K562 (cell line): ENCODE measurements around the gene ERCC1. TPM values are rescaled to one million over a fixed set of nuclear protein-coding genes. Genes with fewer than 3 reads are reported as not detected.

ENCODE experiments used
- AFF4 ChIP-seq: sonication (generic); formaldehyde crosslinking; IDR thresholded peaks from 2 replicates; pipeline ENCODE4 v1.8.0; 2023; ENCODE audit warnings: mild to moderate bottlenecking, missing genetic modification reagents
- CREB1 ChIP-seq, 2 experiments: sonication (generic) in 1 of 2; formaldehyde crosslinking in 1 of 2; IDR thresholded peaks; 2 replicates each; pipeline versions ENCODE4 v1.6.1 to v1.8.0; 2012 to 2022; ENCODE audit warnings: inconsistent platforms in 1 of 2, mild to moderate bottlenecking in 1 of 2, missing genetic modification reagents in 1 of 2, moderate library complexity in 1 of 2
- DDX20 ChIP-seq: fragments of 450-650 bp; IDR thresholded peaks from 2 replicates; pipeline ENCODE4 v1.6.1; 2016; ENCODE audit warnings: missing genetic modification characterization, low read depth, mild to moderate bottlenecking, missing compliant biosample characterization, moderate library complexity
- EP300 ChIP-seq: IDR thresholded peaks from 2 replicates; pipeline ENCODE4 v1.6.1; 2012; ENCODE audit warnings: low read length, improper control_type of control experiment
- FOXA3 ChIP-seq, 2 experiments: fragments of 450-650 bp in 1 of 2; sonication (generic) in 1 of 2; formaldehyde crosslinking; IDR thresholded peaks in 1 of 2; conservative IDR thresholded peaks in 1 of 2; 2 replicates each; pipeline versions ENCODE4 v1.4.0 to v1.8.0; 2020 to 2022; ENCODE audit warnings: mild to moderate bottlenecking in 2 of 2, missing genetic modification reagents in 1 of 2
- GABPA ChIP-seq: fragments of 200-800 bp; sonication (Bioruptor generic); conservative IDR thresholded peaks from 2 replicates; pipeline ENCODE4 v1.6.1; 2016; ENCODE audit warnings: low read depth, missing genetic modification characterization, missing compliant biosample characterization
- GTF2B ChIP-seq: IDR thresholded peaks from 2 replicates; pipeline ENCODE4 v1.6.1; 2011; ENCODE audit not compliant: insufficient read length; ENCODE audit errors: extremely low read depth
- HIVEP1 ChIP-seq: fragments of 250-450 bp; sonication (Bioruptor Pico); IDR thresholded peaks from 2 replicates; pipeline ENCODE4 v1.4.0; 2020; ENCODE audit warnings: mild to moderate bottlenecking
- HMGN3 ChIP-seq: IDR thresholded peaks from 2 replicates; pipeline ENCODE4 v1.6.1; 2011; ENCODE audit warnings: borderline replicate concordance, low read depth, mild to moderate bottlenecking, mixed read lengths, low read length; ENCODE audit not compliant: insufficient read length; ENCODE audit errors: extremely low read depth
- HNRNPLL ChIP-seq: fragments of 200-400 bp; formaldehyde crosslinking; IDR thresholded peaks from 2 replicates; pipeline ENCODE4 v1.6.1; 2017; ENCODE audit warnings: low read length, low read depth, mild to moderate bottlenecking; ENCODE audit not compliant: poor library complexity, severe bottlenecking
- KLF13 ChIP-seq: fragments of 450-650 bp; IDR thresholded peaks from 2 replicates; pipeline ENCODE4 v1.6.1; 2016; ENCODE audit warnings: missing genetic modification characterization, low read depth, mild to moderate bottlenecking, missing compliant biosample characterization, moderate library complexity, borderline replicate concordance
- NCOR1 ChIP-seq: fragments of 450-650 bp; IDR thresholded peaks from 2 replicates; pipeline ENCODE4 v1.6.1; 2016; ENCODE audit warnings: mild to moderate bottlenecking, moderate library complexity
- PURB ChIP-seq: sonication (generic); formaldehyde crosslinking; IDR thresholded peaks from 2 replicates; pipeline ENCODE4 v1.9.0; 2021; ENCODE audit warnings: low read depth, mild to moderate bottlenecking, missing genetic modification reagents
- RBM22 ChIP-seq: fragments of 200-400 bp; formaldehyde crosslinking; IDR thresholded peaks from 2 replicates; pipeline ENCODE4 v1.6.1; 2018; ENCODE audit warnings: low read length, low read depth; ENCODE audit not compliant: poor library complexity, severe bottlenecking
- SOX6 ChIP-seq: fragments of 450-650 bp; IDR thresholded peaks from 2 replicates; pipeline ENCODE4 v1.6.1; 2014; ENCODE audit warnings: mild to moderate bottlenecking
- SUPT5H ChIP-seq: fragments of 450-650 bp; IDR thresholded peaks from 2 replicates; pipeline ENCODE4 v1.6.1; 2016
- TARDBP ChIP-seq: fragments of 450-650 bp; IDR thresholded peaks from 2 replicates; pipeline ENCODE4 v1.6.1; 2016
- TEAD1 ChIP-seq, 2 experiments: fragments of 450-650 bp in 1 of 2; sonication (generic) in 1 of 2; formaldehyde crosslinking; IDR thresholded peaks; 2 replicates each; pipeline versions ENCODE4 v1.4.0 to v1.8.0; 2020 to 2022; ENCODE audit warnings: mild to moderate bottlenecking in 2 of 2, missing genetic modification reagents in 1 of 2
- ZBTB12 ChIP-seq: fragments of 250-450 bp; sonication (Bioruptor Pico); IDR thresholded peaks from 2 replicates; pipeline ENCODE4 v1.4.0; 2020
- ZNF134 ChIP-seq: fragments of 250-450 bp; sonication (Bioruptor Pico); conservative IDR thresholded peaks from 2 replicates; pipeline ENCODE4 v1.4.0; 2020
- ZNF668 ChIP-seq: fragments of 250-450 bp; sonication (Bioruptor Pico); IDR thresholded peaks from 2 replicates; pipeline ENCODE4 v1.8.0; 2022; ENCODE audit warnings: mild to moderate bottlenecking, inconsistent platforms
- polyA plus RNA-seq, 8 experiments: library from polyadenylated mRNA; depleted of rRNA in 4 of 8; stranded (reverse) in 5 of 8; unstranded in 3 of 8; fragments of >200 nt; fragmentation: Nextera tagmentation in 2 of 8; fragmentation: Illumina TruSeq in 1 of 8; extraction: Ambion mirVana in 2 of 8; extraction: Trizol in 1 of 8; gene quantifications; 2 replicates each; pipeline versions ENCODE4 v1.2.1 to v1.2.3, GENCODE V29; 2011 to 2014; ENCODE audit warnings: inconsistent platforms in 1 of 8, missing spikeins in 1 of 8
- total RNA-seq, 7 experiments: library from RNA; depleted of rRNA in 6 of 7; stranded (reverse); fragments of >200 nt in 6 of 7; fragmentation: Illumina TruSeq in 2 of 7; extraction: Trizol in 2 of 7; gene quantifications; 2 replicates each; pipeline versions ENCODE4 v1.2.1 to v1.2.3, GENCODE V29; 2011 to 2021; ENCODE audit warnings: low replicate concordance in 1 of 7

The ERCC1 gene
- total and polyA plus RNA-seq, 9 of the 15 experiments (the other 6 are each of a cell fraction or from before 2014, with no cell fraction given): 9.3 to 92.6 (median 60.0) TPM

GRCh38 chr19:45467456-45468158, 43.9 kb upstream of the ERCC1 start, which contains the start of gene FOSB (continued):
- no peak for TF ChIP-seq ZNF134
- no peak for TF ChIP-seq ZNF668 (CRISPR knock-in tag)
- peak; percentile 56; the same call in 1 of the 2 replicates for TF ChIP-seq AFF4 (CRISPR knock-in tag)
- TF ChIP-seq SUPT5H: peak; percentile 69
- peak; percentile 93 for TF ChIP-seq ZBTB12 (CRISPR knock-in tag)
- TF ChIP-seq DDX20 (tag): no peak
- TF ChIP-seq SOX6: no peak
- TF ChIP-seq TEAD1 (CRISPR knock-in tag; IDR thresholded peaks at IDR 0.05): no peak
- peak; percentile 100 for TF ChIP-seq HIVEP1 (CRISPR knock-in tag)
- TF ChIP-seq GTF2B: peak; percentile 80
- peak; percentile 64; the same call in 1 of the 2 replicates for TF ChIP-seq TARDBP
- TF ChIP-seq EP300: no peak
- TF ChIP-seq HMGN3: peak; percentile 91
- peak; percentile 44; the same call in 1 of the 2 replicates for TF ChIP-seq NCOR1
- peak; percentile 94 for TF ChIP-seq CREB1 (IDR thresholded peaks at IDR 0.05)
- TF ChIP-seq CREB1 (CRISPR knock-in tag; IDR thresholded peaks at IDR 0.05): peak; percentile 93
- peak; percentile 98 for TF ChIP-seq KLF13 (tag)
- 0 out of 2 replicates have a peak, but pooled peaks have one; percentile 24 for TF ChIP-seq GABPA (tag)
- no peak for TF ChIP-seq PURB (CRISPR knock-in tag)
- TF ChIP-seq RBM22: no peak
- TF ChIP-seq HNRNPLL: no peak
- TF ChIP-seq FOXA3 (CRISPR knock-in tag; conservative IDR thresholded peaks at IDR 0.05 in 1 of 2, IDR thresholded peaks at IDR 0.05 in 1 of 2): no peak
